ENCODE results near the gene S100A6. TPM values are rescaled to one million over a fixed set of nuclear protein-coding genes. Genes with fewer than 3 reads are reported as not detected.
"Not testable (repeated sequence)": the region's sequence is repeated elsewhere in the genome, so short reads cannot be mapped to it uniquely, and the experiment has no call there.

Gene S100A6
- total RNA-seq, result 976 TPM

DNA sequence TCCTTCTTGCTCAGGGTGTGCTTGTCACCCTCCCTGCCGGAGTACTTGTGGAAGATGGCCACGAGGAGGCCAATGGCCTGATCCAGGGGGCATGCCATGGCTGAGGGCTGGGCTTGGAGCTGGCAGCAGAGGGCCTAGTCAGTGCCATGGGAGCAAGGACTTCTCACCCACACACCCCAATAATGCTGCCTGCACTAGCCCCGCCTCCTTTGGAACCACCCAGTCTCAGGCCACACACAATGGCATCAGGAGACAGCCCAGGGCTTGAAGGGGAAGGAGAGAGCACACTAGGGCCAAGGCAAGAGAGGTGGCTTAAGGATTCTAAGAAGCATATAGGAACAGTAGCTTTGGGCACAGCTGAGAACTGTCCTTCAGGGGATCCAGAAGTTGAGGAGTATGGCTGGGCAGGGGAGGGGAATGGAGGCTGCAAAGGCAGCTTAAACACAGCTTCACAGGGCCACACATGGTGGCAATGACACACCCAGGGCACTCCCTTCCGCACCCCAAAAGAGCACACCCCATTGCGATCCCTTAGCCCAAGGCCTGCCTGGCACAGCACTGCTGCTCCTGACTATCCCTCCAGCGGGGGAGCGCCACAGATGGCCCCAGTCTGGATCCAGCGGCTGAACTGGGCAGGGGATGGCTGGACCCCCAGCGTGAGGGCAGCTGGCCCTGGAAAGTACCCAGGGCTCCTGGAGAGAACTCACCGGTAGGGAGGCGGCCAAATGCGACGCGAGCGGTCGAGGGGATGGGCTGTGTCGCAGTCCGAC lies at the start of gene S100A6:
Gene S100A6, minus strand, starts transcription at position 750 of the 770 bp plus-strand sequence. Its CDS starts 652 bp downstream, at position 98.
- peak; percentile 68 for ATAC-seq

DNA sequence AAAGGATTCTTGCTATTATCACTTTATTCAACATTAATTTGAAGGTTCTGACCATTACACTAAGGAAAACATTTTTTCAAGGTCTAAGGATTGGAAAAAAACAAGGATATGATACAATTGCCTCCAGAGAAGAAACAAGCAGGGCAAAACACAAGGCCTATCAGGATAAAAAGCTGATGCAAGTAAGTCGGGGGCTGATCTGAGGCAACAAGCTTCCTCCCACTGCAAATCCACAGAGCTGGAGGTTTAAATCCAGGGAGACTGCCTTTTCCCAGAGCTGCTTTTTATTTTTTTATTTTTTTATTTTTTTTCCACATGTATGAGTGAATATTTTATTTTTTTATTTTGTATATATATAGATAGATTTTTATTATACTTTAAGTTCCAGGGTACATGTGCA lies 49.2 kb upstream of the S100A6 start:
- ATAC-seq, result no peak

DNA sequence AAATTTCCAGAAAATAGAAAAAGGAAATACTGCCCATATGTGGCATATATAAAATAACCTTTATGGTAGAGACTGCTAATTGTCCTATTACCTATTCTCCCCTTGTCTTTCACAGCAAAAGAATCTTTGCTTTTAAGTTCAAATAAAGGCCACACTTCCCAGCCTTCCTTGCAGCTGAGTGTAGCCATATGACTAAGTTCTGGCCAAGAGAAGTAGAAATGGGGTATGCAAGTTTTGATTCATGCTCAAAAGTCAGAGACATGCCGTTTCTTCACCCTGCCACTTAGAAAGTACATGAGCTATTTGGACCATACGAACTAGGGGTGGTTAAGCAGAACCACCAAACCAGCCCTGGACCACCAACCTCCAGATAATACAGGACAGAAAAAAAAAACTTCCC lies 48.2 kb upstream of the S100A6 start:
- no peak for ATAC-seq

DNA sequence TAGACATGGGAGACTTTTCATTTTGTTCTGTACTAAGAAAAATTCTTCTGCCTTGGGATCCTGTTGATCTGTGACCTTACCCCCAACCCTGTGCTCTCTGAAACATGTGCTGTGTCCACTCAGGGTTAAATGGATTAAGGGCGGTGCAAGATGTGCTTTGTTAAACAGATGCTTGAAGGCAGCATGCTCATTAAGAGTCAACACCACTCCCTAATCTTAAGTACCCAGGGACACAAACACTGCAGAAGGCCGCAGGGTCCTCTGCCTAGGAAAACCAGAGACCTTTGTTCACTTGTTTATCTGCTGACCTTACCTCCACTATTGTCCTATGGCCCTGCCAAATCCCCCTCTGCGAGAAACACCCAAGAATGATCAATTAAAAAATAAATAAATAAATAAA lies 47.7 kb upstream of the S100A6 start:
- ATAC-seq, result not testable (repeated sequence)

DNA sequence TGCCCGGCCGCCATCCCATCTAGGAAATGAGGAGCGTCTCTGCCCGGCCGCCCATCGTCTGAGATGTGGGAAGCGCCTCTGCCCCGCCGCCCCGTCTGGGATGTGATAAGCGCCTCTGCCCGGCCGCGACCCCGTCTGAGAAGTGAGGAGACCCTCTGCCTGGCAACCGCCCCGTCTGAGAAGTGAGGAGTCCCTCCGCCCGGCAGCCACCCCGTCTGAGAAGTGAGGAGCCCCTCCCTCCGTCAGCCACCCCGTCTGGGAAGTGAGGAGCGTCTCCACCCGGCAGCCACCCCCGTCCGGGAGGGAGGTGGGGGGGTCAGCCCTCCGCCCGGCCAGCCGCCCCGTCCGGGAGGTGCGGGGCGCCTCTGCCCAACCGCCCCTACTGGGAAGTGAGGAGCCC lies 47.0 kb upstream of the S100A6 start:
- ATAC-seq, result not testable (repeated sequence)

DNA sequence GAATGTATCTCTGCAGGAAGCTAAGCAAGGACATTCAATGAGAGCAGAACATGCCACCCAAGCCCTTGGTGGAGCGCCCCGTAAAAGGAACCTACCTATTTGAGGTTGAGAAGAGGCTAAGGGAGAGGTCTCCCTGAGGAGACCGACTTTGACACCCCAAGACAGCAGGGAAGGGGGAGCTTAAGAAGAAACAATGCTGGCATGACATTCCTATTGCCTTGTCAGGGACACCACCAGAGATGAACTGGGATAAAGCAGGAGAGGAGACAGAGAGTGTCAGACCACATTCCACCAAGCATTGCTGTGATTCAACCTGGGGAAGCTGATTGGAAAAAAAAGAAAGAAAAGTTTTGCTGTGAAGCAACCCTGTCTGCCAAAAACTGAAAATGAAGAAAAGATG lies 43.1 kb upstream of the S100A6 start:
- ATAC-seq, result no peak

DNA sequence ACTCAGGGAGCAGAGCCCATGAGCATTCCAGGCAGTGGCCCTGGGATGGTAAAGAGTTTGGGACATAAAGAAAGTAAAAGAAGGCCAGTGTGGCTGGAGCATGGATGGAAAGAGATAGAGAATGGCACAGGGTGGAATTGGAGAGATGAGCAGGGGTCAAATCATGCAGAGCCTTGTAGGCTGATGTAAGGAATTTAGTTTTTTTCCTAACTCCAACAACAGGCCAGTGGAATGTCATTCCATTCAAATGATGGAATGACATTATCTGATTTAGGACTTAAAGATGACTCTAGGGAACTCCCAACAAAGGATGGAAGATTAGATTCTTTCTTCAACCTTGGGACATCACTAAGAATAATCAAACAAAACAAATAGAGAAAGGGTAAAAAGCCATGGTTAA lies 42.7 kb upstream of the S100A6 start:
- ATAC-seq, result no peak

DNA sequence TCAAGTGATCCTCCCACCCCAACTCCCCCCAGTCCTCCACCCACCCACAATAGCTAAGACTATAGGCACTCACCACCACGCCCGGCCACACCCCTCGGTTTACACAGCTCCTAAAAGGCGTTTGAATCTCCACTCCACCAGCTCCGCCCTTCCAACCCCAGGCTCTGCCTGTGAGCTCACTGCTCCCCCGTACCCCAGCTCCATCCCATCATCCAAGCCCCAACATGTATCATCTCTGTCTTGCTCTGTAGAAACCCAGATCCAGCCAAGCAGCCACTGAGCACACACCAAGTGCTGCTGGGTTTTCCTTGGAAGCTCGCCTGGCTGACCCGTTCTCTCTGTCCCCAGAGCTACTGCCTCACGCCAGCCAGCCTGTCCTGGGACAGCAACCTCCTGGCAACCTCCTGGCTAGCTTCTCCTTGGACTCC lies 41.8 kb upstream of the S100A6 start:
- ATAC-seq, result peak; percentile 90

DNA sequence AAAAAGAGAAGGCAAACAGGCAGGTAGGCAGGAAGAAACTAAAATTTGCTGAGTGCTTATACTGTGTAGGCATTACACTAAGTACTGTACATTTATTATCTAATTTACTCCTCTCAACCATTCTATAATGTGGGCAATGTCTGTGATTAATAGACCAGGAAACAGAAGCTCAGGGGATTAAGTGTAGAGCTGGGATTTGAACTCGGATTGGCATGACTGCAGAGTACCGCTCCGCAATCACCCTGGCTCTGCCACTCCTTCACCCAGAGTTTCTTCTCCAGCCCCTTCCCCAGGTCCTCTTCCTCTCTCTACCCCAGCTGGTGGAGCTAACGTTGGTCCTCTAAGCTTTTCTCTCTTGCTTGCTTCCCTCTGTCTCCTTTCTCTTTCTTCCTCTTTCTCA lies 41.3 kb upstream of the S100A6 start:
- ATAC-seq, result peak; percentile 68

DNA sequence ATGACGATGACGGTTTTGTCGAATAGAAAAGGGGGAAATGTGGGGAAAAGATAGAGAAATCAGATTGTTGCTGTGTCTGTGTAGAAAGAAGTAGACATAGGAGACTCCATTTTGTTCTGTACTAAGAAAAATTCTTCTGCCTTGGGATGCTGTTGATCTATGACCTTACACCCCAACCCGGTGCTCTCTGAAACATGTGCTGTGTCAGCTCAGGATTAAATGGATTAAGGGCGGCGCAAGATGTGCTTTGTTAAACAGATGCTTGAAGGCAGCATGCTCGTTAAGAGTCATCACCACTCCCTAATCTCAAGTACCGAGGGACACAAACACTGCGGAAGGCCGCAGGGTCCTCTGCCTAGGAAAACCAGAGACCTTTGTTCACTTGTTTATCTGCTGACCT lies 39.7 kb upstream of the S100A6 start:
- ATAC-seq, result not testable (repeated sequence)

DNA sequence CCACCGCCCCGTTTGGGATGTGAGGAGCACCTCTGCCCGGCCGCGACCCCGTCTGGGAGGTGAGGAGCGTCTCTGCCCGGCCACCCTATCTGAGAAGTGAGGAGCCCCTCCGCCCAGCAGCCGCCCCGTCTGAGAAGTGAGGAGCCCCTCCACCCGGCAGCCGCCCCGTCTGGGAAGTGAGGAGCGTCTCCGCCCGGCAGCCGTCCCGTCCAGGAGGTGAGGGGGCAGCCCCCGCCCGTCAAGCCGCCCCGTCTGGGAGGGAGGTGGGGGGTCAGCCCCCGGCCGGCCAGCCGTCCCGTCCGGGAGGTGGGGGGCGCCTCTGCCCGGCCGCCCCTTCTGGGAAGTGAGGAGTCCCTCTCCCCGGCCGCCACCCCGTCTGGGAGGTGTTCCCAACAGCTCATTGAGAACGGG lies 39.3 kb upstream of the S100A6 start:
- ATAC-seq, result not testable (repeated sequence)

DNA sequence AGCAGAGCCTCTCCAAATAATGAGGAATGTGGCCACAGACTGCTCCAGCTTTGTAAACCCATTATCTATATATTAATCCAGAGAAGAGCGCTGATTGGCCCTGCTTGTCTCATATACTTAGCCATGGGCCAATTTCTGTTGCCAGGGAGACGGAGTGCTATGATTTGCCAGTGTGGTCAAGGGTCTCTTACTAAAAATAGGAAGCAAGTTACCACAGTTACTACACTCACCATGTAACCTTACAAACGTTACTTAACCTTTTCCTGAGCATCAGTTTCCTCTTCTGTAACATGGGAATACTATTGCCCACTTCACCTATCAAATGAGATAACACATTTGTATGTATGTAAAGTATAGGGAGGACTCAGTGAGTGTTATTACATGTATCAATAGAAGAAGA lies 37.6 kb upstream of the S100A6 start:
- ATAC-seq, result no peak

DNA sequence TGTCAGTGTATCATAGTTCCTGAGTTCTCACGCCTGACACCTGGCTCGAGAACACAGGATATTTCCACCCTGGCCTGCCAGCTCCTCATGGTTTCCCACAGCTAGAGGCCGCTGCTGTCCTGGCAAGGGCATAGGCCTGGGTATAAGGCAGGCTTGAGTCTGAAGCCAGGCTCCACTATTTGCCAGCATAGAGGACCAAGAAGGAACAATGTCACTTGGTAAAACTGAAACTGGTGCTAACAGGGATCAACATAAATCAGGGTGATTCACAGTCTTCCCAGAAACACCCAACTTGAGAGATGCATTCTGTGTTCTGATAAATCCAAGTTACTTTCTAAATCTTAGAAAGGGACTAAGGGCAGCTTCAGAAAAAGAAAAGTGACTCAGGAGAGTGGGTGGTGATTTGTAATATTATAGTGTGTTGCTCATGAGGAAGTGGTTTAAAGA lies 36.8 kb upstream of the S100A6 start:
- peak; percentile 73 for ATAC-seq

DNA sequence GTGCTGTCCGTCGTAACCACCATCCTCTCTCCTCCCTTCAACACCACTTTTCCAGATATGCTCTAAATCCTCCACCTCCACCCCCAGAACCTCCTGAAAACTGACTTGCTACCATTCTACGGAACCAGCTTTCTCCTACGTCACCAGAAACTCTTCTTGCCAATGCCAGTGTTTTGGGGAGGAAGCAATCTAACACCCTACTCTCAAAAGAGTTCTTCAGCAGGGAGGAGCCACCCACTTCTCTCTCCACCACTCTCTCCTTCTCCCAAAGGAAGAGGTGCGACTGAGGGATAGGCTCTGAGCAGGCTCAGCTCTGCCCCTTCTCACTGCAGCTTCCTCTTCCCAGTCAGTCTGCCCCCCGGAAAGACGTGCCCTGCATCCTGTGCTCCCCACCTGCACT lies 35.9 kb upstream of the S100A6 start:
- no peak for ATAC-seq

DNA sequence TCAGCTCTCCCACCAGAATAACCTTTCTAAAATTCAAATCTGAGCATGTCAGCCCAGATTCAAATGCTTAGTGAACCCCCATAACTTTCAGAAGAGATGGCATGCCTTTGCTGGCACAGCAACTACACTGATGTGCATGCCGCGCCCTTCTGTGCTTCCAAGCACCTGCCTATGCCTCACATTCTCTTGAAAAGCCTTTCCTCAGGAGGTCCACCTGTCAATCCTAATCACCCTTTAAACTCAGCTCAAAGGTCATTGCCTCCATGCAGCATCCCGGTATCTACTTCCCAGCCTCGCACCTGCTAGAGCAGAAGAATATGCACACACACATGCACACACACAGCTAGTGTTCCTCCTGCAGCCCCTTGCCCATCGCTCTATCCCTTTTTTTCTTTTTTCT lies 35.1 kb upstream of the S100A6 start:
- ATAC-seq, result no peak

DNA sequence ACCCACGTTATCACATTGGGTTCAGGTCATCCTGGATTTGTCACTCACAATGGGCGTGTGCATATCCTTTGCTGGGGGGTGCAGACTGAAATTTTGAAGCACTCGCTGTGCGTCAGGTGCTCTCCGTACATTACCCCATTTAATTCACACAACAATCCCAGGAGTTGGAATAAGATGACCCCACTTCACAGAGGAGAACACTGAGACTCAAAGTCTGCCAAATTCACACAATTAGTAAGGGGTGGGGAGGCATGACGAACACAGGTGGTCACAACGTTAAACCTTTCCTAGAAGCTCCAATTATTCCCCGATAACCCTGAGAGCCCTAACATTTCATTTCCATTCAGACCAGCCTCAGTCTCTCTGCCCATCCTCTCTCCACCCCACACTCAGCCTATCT lies 33.7 kb upstream of the S100A6 start:
- no peak for ATAC-seq

DNA sequence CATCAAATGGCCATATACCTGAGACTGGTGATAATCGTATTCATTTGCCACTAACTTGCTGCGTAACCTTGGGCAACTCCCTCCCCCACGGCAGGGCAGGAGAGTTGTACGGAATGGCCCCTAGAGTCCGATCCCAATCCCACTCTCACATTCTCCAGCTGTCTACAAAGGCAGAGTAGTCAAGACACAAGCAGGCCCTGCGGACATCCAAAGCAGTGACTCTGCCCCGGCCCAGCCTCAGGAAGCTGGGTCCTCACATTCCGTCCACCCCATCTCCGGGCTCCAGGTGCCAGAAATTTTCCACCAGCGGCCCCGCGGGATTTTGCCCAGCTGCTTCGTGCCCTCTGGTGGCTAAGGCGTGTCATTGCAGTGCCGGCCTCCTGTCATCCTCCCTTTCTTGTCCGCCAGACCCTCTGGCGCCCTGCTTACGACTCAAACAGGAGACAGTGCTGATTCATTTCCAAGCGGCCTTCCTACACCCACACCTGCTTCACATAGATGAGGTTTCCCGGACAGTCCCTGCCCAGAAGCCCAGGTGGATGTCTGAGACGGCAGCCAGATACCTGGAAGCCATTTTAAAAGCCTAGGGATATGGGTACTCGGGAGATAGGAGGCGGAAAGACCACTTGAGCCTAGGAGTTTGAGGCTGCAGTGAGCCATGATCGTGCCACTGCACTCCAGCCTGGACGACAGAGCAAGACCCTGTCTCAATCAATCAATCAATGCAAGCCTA lies 32.7 kb upstream of the S100A6 start:
- peak; percentile 23 for ATAC-seq

DNA sequence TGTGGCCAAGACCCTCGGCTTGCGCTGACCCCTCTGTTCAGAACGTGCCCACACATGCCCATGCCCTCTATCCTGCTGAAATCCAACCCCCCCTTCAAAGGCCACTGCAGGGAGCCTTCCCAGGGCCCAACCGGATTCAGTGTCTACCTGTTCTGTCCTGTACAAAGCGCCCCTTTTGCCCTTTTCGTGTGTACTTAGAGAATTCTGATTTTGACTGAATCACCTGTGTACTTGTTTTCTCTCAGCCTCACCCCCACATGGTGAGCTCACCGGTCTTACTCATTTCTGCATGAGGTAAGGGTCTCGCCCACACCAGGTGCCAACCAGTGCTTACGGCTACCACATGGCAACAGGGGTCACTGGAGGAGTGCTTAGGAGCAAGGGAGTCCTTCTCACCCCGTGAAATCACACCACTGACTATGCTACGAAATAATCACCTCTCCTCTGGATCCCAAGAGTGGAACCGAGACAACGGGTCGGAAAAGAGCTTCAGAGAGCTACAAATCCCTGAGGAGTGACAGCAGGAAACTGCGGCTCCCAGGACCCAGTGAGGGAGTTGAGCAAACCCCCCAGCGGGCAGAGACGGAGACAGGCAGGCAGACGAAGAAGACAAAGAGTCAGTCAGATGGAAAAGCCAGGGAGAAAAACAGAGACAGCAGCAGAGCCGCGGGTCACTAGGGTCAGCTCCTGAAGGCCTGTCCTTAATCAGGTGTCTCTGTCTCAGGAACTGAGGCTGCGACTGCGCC lies 32.0 kb upstream of the S100A6 start:
- ATAC-seq, result peak; percentile 51

DNA sequence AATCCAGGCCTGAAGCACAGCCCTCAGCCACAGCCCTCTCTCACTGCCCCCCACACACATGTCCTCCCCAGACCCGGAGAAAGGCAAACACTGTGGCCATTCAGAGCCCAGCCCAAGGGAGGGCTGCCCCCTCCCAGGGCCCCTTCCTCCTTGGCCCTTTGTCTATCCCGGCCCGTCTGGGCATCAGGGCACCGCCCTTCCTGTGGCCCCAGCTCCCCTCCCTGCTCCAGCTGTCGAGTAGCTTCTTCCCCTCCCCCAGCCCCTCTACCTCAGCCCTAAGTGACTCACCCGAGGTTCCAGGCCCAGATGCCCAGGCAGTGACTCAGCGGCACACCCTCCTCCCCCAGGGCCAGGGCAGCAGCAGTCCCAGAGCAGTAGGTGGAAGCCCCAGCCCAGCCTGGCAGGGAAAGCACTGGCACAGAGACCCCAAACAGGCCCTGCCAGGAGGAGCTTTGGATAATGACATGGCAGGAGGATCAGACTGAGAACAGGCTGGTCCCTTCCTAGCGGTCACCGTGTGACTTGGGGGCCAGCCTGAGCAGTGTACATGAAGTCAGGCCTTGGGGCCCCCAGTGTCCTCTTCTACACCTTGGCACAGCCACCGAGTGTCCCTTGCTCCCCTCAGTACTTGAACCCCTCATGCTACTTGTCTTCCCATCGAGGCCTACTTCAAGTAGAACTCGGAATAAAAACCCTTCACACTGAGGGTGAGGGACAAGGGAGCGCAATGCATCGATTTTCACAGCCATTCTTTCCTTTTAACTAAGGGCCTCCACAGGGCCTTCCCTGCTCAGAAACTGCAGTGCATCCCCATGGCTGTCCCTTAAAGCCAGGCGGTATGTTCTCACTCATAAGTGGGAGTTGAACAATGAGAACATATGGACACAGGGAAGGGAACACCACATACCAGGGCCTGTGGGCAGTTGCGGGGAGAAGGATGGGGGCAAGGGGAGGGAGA lies 30.9 kb upstream of the S100A6 start:
- ATAC-seq, result peak; percentile 85

DNA sequence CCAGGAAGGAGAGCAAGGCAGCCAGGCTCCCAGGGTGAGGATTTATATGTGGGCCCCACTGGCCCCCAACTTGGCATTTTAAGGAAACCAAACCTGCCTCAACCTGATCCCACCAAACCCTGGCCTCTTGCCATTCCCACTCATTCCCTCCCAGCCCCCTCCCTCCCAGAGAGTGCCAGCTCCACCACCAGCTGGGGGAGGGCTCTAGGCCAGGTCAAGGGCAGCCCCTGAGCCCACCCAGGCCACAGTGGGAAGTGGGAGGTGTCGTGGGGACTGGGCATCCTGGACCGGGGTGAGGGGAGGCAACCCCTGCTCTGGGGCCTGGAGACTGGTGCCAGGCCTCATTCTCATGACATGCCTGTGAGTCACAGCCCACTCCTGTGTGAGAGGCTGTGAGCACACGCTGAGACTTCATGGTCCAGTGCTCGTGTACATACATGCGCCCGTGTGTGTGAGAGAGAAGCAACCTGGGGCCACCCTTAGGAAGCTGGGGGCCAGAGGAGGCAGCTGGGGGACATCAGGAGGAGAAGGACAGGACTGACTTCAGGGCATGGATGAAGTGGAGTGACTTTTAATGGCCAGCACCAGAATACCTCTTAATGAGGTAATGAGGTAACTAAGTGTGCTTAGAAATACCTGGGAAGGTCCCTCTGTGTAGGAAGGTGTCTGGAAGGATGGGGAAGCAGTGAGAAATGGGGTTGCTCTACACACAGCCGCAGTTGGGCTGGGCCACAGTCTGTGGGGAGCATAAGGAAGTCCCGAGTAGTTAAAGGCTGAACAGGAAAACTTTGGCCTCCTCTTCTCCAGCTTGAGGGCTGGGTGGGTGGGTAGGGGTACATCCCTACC lies 30.0 kb upstream of the S100A6 start, which contains the start of gene S100A2:
Gene S100A2, minus strand, starts transcription at position 316 of the 846 bp plus-strand sequence. CDS start 1,967 bp downstream, outside the sequence.
- peak; percentile 77 for ATAC-seq

DNA sequence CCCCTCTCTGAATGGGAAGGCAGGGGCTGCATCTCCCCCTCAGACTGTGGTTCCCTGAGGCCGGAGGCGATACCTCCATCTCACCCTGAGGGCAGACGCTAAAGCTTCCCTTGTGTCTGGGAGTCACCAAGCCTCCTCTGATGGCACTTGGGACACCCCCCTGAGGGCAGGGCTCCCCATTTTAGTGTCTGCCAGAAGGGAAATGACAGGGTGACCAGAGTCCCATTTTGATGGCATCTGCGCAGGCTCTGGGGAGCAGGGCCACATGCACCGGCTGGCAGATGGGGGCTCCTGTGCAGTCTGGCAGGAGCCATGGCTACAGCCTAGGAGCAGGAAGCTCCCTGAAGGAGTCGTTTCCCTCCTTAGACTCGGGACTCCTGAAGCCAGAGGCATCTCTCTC lies 28.2 kb upstream of the S100A6 start:
- ATAC-seq, result no peak

Measured in esophagus mucosa (tissue), 1 donor.